ENCODE measurements around the gene ST6GALNAC5.

GRCh38 chr1:76949503-76949902 is 82.2 kb downstream of the ST6GALNAC5 start:
- TF ChIP-seq MYC (IDR thresholded peaks at IDR 0.05; ENCODE audit: low read depth, low read length), result no peak
- no peak for TF ChIP-seq CTCF (IDR thresholded peaks at IDR 0.05; ENCODE audit: extremely low read depth in 1 of 2, insufficient read depth in 1 of 2, low read depth in 1 of 2, low read length in 2 of 2)
- no peak for TF ChIP-seq EZH2 (IDR thresholded peaks at IDR 0.05; ENCODE audit: borderline replicate concordance, low read depth, low read length, severe bottlenecking)
- TF ChIP-seq JUN (IDR thresholded peaks at IDR 0.05; ENCODE audit: borderline replicate concordance, insufficient read depth, insufficient read length, low read depth), result no peak
- no peak for TF ChIP-seq GATA2 (IDR thresholded peaks at IDR 0.05; ENCODE audit: insufficient read depth, insufficient read length, low read depth, low read length)
- no peak for TF ChIP-seq POLR2AphosphoS5 (IDR thresholded peaks at IDR 0.05; ENCODE audit: insufficient read depth, low read depth, low read length)
- no peak for TF ChIP-seq POLR2A (IDR thresholded peaks at IDR 0.05; ENCODE audit: low read depth, low read length)
- TF ChIP-seq FOS (IDR thresholded peaks at IDR 0.05; ENCODE audit: borderline replicate concordance, insufficient read depth, low read length), result no peak

Data from endothelial cell of umbilical vein (primary cell).